ENCODE measurements around the gene LRMDA. TPM values are rescaled to one million over a fixed set of nuclear protein-coding genes. Genes with fewer than 3 reads are reported as not detected.

Gene LRMDA
- total and polyA plus RNA-seq, 2 donors (not counting 3 experiments of a cell fraction or from before 2014, with no cell fraction given) = 9.7 to 18.0 TPM

- TF ChIP-seq, protein P1, sequence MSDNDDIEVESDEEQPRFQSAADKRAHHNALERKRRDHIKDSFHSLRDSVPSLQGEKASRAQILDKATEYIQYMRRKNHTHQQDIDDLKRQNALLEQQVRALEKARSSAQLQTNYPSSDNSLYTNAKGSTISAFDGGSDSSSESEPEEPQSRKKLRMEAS (IDR thresholded peaks at IDR 0.05; ENCODE audit: insufficient read depth, insufficient read length) = no peak
- TF ChIP-seq EZH2 (IDR thresholded peaks at IDR 0.05; ENCODE audit: borderline replicate concordance, low read depth, low read length, severe bottlenecking) (no peak), POLR2A (IDR thresholded peaks at IDR 0.05; ENCODE audit: low read depth, low read length) (no peak), MYC (IDR thresholded peaks at IDR 0.05; ENCODE audit: low read depth, low read length) (no peak), FOS (IDR thresholded peaks at IDR 0.05; ENCODE audit: borderline replicate concordance, insufficient read depth, low read length) (no peak), GATA2 (IDR thresholded peaks at IDR 0.05; ENCODE audit: insufficient read depth, insufficient read length, low read depth, low read length) (no peak), POLR2AphosphoS5 (IDR thresholded peaks at IDR 0.05; ENCODE audit: insufficient read depth, low read depth, low read length) (no peak), JUN (IDR thresholded peaks at IDR 0.05; ENCODE audit: borderline replicate concordance, insufficient read depth, insufficient read length, low read depth) (no peak)
- TF ChIP-seq, protein P2, sequence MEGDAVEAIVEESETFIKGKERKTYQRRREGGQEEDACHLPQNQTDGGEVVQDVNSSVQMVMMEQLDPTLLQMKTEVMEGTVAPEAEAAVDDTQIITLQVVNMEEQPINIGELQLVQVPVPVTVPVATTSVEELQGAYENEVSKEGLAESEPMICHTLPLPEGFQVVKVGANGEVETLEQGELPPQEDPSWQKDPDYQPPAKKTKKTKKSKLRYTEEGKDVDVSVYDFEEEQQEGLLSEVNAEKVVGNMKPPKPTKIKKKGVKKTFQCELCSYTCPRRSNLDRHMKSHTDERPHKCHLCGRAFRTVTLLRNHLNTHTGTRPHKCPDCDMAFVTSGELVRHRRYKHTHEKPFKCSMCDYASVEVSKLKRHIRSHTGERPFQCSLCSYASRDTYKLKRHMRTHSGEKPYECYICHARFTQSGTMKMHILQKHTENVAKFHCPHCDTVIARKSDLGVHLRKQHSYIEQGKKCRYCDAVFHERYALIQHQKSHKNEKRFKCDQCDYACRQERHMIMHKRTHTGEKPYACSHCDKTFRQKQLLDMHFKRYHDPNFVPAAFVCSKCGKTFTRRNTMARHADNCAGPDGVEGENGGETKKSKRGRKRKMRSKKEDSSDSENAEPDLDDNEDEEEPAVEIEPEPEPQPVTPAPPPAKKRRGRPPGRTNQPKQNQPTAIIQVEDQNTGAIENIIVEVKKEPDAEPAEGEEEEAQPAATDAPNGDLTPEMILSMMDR (IDR thresholded peaks at IDR 0.05; ENCODE audit: extremely low read depth in 1 of 2, insufficient read depth in 1 of 2, low read depth in 1 of 2, low read length in 2 of 2) = no peak
- intact Hi-C loops (cut with micrococcal nuclease) = no loop called here
- Histone ChIP-seq H3K9me1 (replicated peaks; ENCODE audit: control insufficient read depth, extremely low read depth, insufficient read depth, low read length) (no peaks in the 10 kb centered on the region), H3K4me2 (ENCODE audit: insufficient read depth, low read length) (no peak overlapping the region), H3K27me3 (ENCODE audit: control insufficient read depth in 2 of 2, insufficient read depth in 2 of 2, low read length in 2 of 2) (no peaks in the 10 kb centered on the region), H3K9me3 (replicated peaks; ENCODE audit: control insufficient read depth, insufficient read depth, low read length) (no peaks in the 10 kb centered on the region), H2AFZ (ENCODE audit: low read depth, low read length) (no peak overlapping the region), H3K4me1 (ENCODE audit: control insufficient read depth, extremely low read depth, insufficient read depth, low read length) (no peaks in the 10 kb centered on the region), H3K79me2 (ENCODE audit: control insufficient read depth, insufficient read depth, low read length) (no peaks in the 10 kb centered on the region), H3K9ac (replicated peaks; ENCODE audit: extremely low read depth, insufficient read depth, low read length) (no peak overlapping the region), H4K20me1 (replicated peaks; ENCODE audit: control insufficient read depth, extremely low read depth, insufficient read depth, low read length) (no peaks in the 10 kb centered on the region), H3K4me3 (replicated peaks in 1 of 3; ENCODE audit: insufficient read depth in 1 of 3, low read depth in 1 of 3, low read length in 3 of 3) (no peak overlapping the region), H3K27ac (ENCODE audit: insufficient read depth, low read depth, low read length) (no peak overlapping the region), H3K36me3 (ENCODE audit: control insufficient read depth in 2 of 2, extremely low read depth in 1 of 2, insufficient read depth in 2 of 2, low read length in 2 of 2) (no peaks in the 10 kb centered on the region)
- FAIRE-seq (no peak), DNase-seq (ENCODE audit: low read depth, low spot score) (no peak)
- BruUV-seq (replicated peaks) = no TSS peak
- dilution Hi-C loops (cut with MboI; ENCODE audit: extremely low pct_ligation_motif_present, low sequenced_read_pairs) = no loop called here
- ChIA-PET POLR2A (no interaction called here), CTCF (no interaction called here)
Observed at GRCh38 chr10:75980419-75981002, 549.1 kb downstream of the LRMDA start.
